SU-DHL-6 (cell line): ENCODE results near the gene ARHGEF37.

Experiments used
- H2AFZ ChIP-seq: fragments of 200-600 bp; sonication (generic); 2 replicates; pipeline ENCODE4 v1.6.1; 2014; ENCODE audit warnings: low read depth, mild to moderate bottlenecking, moderate library complexity, mixed read lengths, antibody characterized with exemption, low read length; ENCODE audit not compliant: severe bottlenecking
- H3F3A ChIP-seq: fragments of 200-600 bp; shearing (Covaris generic); 2 replicates; pipeline ENCODE4 v1.6.0; 2016; ENCODE audit warnings: antibody characterized with exemption, mild to moderate bottlenecking; ENCODE audit not compliant: insufficient read depth
- H3K27ac ChIP-seq: fragments of 200-600 bp; sonication (generic); 2 replicates; pipeline ENCODE4 v1.5.1; 2016; ENCODE audit warnings: low read depth, mild to moderate bottlenecking, low read length, moderate library complexity, mixed read lengths
- H3K27me3 ChIP-seq: fragments of 200-600 bp; sonication (generic), shearing (Covaris generic); 2 replicates; pipeline ENCODE4 v1.6.0; 2014; ENCODE audit warnings: mild to moderate bottlenecking, low read length
- H3K36me3 ChIP-seq: fragments of 200-600 bp; sonication (generic); 2 replicates; pipeline ENCODE4 v1.6.1; 2014; ENCODE audit warnings: mild to moderate bottlenecking, low read length, mixed read lengths
- H3K4me2 ChIP-seq: fragments of 300-600, 200-600 bp; shearing (Covaris generic), sonication (generic); 2 replicates; pipeline ENCODE4 v1.6.0; 2014; ENCODE audit warnings: low read length, low read depth, mild to moderate bottlenecking; ENCODE audit not compliant: poor library complexity, severe bottlenecking
- H3K4me3 ChIP-seq: fragments of 200-600 bp; sonication (generic); 2 replicates; pipeline ENCODE4 v1.5.1; 2014; ENCODE audit warnings: antibody characterized with exemption, low read length, mild to moderate bottlenecking, mixed read lengths; ENCODE audit not compliant: insufficient read depth, poor library complexity, severe bottlenecking
- H3K79me2 ChIP-seq: fragments of 200-600 bp; sonication (generic); 2 replicates; pipeline ENCODE4 v1.6.1; 2014; ENCODE audit warnings: mild to moderate bottlenecking, low read length, moderate library complexity; ENCODE audit not compliant: insufficient read depth
- H3K9ac ChIP-seq: fragments of 200-600 bp; sonication (generic); 2 replicates; pipeline ENCODE4 v1.7.0; 2014; ENCODE audit warnings: mild to moderate bottlenecking, low read length
- H3K9me2 ChIP-seq: fragments of 200-600 bp; sonication (generic); replicated peaks from 2 replicates; pipeline ENCODE4 v1.6.1; 2014; ENCODE audit warnings: low read length; ENCODE audit not compliant: insufficient read depth
- H3K9me3 ChIP-seq: fragments of 200-600 bp; sonication (generic); 2 replicates; pipeline ENCODE4 v1.6.1; 2014; ENCODE audit warnings: low read length, mixed read lengths; ENCODE audit not compliant: insufficient read depth
- H4K20me1 ChIP-seq: fragments of 200-600 bp; sonication (generic); 2 replicates; pipeline ENCODE4 v1.6.1; 2014; ENCODE audit warnings: low read depth, mild to moderate bottlenecking, antibody characterized with exemption, low read length, moderate library complexity, mixed read lengths
- CTCF ChIP-seq: fragments of 200-600 bp; sonication (generic); IDR thresholded peaks from one replicate; pipeline ENCODE4 v1.5.1; 2017; ENCODE audit warnings: antibody characterized with exemption, mild to moderate bottlenecking, low read length, moderate library complexity; ENCODE audit not compliant: insufficient read depth, poor library complexity, severe bottlenecking
- EZH2phosphoT487 ChIP-seq: fragments of 200-600 bp; sonication (generic), shearing (Covaris generic); conservative IDR thresholded peaks from 2 replicates; pipeline ENCODE4 v1.6.1; 2018; ENCODE audit warnings: mild to moderate bottlenecking, antibody characterized with exemption, low read length, moderate library complexity, mixed read lengths

The ARHGEF37 gene

DNA sequence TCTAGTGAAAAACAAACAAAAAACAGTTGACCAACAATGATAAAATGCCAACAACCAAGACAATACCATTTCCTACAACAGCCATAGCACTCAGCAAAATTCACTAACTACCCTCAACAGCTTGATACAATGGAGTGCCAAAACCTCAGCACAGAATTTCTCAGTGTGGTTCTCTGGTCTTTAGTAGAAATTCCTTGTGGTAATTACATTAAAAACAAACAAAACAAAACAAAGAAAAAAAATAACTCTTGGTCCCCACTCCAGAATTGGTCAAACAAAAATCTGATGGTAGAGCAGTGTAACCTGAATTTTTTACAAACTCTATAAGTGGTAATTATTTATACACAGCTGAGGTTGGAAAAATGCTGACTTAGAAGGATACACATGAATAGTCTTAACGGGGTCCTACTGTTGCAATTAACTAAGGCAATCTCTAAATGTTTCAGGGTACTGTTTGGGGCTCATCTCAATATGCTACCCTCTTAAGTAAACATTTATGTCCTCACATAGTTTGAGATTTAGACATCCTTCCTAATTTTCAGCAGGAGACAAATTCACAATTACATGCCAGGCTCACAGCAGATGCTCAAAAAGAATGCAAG is 43.8 kb upstream of the ARHGEF37 start:
- TF ChIP-seq CTCF = no peak
- no peak for TF ChIP-seq EZH2phosphoT487
- Histone ChIP-seq H3K27me3 (no peaks in the 10 kb centered on the region), H3K9me3 (no peaks in the 10 kb centered on the region), H3K9me2 (no peaks in the 10 kb centered on the region), H3K4me3 (no peak overlapping the region), H4K20me1 (peaks cover 42% of the 10 kb centered on the region), H3K79me2 (peaks cover 95% of the 10 kb centered on the region), H3K27ac (no peak overlapping the region), H3F3A (no peaks in the 10 kb centered on the region), H2AFZ (no peak overlapping the region), H3K36me3 (peaks cover 10% of the 10 kb centered on the region; the same call in 1 of the 2 replicates), H3K4me2 (no peak overlapping the region), H3K9ac (no peak overlapping the region)

DNA sequence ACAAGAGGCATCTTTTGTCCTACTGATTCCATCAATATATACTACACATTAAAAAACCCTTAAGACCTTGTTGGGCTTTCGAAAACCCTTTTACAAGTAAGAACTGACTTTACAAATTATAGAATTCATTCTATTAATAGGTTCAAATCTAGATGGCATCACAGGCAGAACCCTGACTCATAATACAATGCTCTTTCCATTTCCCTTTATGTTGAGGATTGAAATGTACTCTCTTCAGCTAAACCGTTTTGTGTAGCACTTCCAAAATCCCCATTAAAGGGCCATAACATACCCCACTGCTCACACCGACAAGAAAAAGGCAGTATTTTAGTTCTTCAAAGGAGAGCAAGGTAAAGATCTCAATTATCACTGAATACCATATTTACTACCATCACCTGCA is 41.2 kb upstream of the ARHGEF37 start:
- Histone ChIP-seq H3K9ac (no peak overlapping the region), H3K27me3 (no peaks in the 10 kb centered on the region), H3K4me2 (no peak overlapping the region), H3K9me3 (no peaks in the 10 kb centered on the region), H4K20me1 (peaks cover 35% of the 10 kb centered on the region), H3F3A (no peaks in the 10 kb centered on the region), H3K27ac (no peak overlapping the region), H3K4me3 (no peak overlapping the region), H3K9me2 (no peaks in the 10 kb centered on the region), H3K79me2 (peaks cover 92% of the 10 kb centered on the region), H3K36me3 (peaks cover 23% of the 10 kb centered on the region; the same call in 1 of the 2 replicates), H2AFZ (no peak overlapping the region)
- TF ChIP-seq CTCF (no peak), EZH2phosphoT487 (no peak)

- Histone ChIP-seq H3K9me3 (no peaks in the 10 kb centered on the region), H3K9ac (no peak overlapping the region), H4K20me1 (peaks cover 26% of the 10 kb centered on the region; the same call in 1 of the 2 replicates), H2AFZ (no peak overlapping the region), H3K27me3 (no peaks in the 10 kb centered on the region), H3K27ac (no peak overlapping the region), H3K36me3 (peaks cover 19% of the 10 kb centered on the region; the same call in 1 of the 2 replicates), H3K4me3 (no peak overlapping the region), H3K79me2 (peaks cover 92% of the 10 kb centered on the region), H3F3A (no peaks in the 10 kb centered on the region), H3K9me2 (no peaks in the 10 kb centered on the region), H3K4me2 (no peak overlapping the region)
- TF ChIP-seq EZH2phosphoT487 (no peak), CTCF (no peak)
Observed at GRCh38 chr5:149541893-149542292, 39.4 kb upstream of the ARHGEF37 start.
